Stimulated activated CD4-positive, alpha-beta T cell treated with anti-CD3 and anti-CD28 coated beads, Interleukin-12 subunit alpha, Interleukin-12 subunit beta, amount 100 ng/mL, for 4 hours (primary cell): ENCODE data around the gene UBL4A.

Source experiments
- DNase-seq: peaks from one replicate; pipeline ENCODE4 v3.0.0-alpha.2; 2020

UBL4A gene

DNA sequence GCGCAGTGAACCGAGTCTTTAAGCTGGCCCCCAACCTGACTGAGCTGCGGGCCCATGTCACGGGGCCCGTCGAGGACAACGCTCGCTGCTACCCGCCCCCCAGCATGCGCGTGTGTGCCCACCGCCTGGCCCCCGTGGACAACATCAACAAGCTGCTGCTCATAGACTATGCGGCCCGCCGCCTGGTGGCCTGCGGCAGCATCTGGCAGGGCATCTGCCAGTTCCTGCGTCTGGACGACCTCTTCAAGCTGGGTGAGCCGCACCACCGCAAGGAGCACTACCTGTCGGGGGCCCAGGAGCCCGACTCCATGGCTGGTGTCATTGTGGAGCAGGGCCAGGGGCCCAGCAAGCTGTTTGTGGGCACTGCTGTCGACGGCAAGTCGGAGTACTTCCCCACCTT is 26.1 kb downstream of the UBL4A start:
- no peak for DNase-seq

DNA sequence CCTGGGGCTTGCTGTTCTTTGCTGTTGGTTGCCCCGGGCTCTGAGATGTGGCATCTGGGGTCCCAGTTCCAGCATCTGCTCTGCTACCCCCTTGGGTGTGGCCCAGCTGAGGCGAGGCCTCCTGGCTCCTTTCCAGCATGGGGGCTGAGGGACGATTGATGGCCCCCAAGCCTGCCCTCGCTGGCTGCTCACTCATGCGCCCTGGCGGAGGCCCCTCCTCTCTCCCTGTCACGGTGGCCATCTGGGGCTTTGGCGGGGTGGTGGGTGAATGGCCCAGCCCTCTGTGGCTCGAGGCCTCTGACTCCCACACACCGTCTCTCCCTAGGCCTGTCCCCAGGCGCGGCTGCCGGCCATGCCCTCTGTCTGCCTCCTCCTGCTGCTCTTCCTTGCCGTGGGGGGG is 26.6 kb downstream of the UBL4A start:
- no peak for DNase-seq

DNA sequence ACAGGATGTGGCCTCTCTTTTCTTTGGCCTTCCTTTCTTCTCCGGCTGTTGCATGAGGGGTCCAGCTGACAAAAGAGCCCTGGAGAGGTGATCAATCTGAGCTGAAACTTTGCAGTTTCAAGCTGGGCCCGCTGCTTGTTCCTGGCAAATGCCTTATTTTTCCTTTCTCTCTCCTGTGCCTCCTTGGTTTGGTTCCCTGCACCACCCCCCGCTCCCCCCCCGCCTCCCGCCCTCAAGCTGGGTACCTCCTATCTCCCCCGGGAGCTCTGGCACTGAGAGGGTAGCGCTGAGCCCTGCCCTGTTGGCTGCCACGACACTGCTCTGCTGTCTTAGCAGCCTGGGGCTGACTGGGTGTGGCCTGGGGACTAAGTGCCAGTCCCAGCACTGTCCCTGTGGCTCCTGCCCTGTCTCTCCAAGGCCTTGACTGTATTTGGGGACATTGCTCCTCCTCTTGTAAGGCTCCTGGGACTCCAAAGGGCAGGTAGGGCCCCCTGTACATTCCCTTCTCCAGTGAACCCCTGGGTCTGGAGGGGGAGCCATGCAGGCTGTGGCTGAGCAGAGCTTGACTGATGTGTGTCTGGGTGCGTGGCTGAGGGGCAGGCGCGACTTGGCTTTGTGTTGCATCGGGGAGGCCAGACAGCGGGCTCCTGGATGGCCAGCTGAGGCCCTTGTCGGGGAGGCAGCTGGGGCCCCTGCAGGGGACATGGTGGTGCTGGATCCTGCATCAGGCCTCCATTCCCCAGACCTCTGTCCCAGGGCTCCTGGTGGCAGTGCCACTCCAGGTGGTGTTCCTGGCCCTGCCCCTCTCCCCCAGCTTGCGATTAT is 27.2 kb downstream of the UBL4A start:
- DNase-seq = no peak

GRCh38 chrX:154458116-154458953 is 28.1 kb downstream of the UBL4A start, which contains the start of gene PLXNA3:
PLXNA3 (plus strand) TSS chrX:154458281; CDS start chrX:154460184, 1,903 bp downstream.
- peak; percentile 62 for DNase-seq

DNA sequence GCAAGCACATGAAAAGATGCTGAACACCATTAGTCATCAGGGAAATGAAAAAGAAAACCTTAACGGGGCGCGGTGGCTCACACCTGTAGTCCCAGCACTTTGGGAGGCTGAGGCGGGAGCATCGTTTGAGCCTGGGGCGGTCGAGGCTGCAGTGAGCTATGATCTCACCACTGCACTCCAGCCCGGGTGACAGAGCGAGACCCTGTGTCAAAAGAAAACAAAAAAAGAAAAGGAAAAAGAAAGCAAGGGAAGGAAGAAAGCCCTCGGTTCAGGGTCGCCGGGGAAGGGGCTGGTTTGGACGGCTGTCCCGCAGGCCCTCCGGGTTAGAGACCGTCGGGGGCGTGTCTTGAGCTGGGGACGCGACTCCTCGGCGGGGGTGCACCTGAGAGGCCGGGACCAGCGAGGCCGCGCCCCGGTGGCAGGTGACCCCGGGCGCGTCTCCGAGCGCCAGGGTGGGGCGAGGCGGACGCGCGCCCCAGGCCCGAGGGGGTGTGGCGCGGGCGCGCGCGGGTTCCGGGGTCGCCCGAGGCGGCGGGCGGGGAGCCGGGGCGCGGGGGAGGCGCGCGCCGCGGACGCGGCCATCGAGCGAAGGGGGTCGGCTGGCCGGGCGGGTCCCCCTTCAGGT is 28.8 kb downstream of the UBL4A start:
- DNase-seq = peak; percentile 41

GRCh38 chrX:154452823-154453222 is 33.6 kb downstream of the UBL4A start:
- DNase-seq = no peak

GRCh38 chrX:154450312-154450711 is 36.1 kb downstream of the UBL4A start:
- DNase-seq = no peak

DNA sequence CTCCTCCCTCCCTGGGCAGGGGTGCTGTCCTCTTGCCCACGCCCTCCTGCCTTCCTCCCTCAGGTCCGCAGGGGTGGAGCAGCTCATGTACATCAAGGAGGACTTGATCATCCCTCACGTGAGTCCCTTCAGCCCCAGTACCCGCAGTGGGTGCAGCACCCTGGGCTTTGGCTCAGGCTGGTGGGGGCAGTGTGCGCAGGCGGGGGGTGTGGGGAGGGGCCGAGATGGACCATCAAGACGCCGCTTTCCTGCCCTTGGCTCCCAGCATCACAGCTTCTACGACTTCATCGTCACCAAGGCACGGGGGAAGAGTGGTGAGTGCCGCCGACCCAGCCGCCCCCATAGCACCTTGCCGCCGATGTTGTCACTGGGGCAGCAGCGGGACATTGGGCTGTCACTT is 36.8 kb downstream of the UBL4A start:
- no peak for DNase-seq

GRCh38 chrX:154448484-154448883 is 37.9 kb downstream of the UBL4A start:
- DNase-seq = no peak

DNA sequence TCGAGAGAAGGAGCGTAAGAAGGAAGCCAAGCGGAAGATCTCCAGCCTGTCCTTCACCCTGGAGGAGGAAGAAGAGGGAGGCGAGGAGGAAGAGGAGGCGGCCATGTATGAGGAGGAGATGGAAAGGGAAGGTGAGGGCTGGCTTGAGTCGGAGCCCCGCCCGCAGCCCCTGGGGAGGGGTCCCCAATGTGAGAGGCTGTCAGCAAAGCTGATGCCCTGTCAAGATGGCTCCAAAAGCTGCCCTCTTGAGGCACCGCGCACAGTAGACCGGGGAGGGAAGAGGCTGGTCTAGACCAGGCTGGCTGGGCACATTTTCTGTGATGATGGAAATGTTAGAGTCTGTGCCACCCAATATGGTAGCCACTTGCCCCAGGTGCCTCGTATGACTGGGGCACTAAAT is 40.0 kb downstream of the UBL4A start:
- no peak for DNase-seq

DNA sequence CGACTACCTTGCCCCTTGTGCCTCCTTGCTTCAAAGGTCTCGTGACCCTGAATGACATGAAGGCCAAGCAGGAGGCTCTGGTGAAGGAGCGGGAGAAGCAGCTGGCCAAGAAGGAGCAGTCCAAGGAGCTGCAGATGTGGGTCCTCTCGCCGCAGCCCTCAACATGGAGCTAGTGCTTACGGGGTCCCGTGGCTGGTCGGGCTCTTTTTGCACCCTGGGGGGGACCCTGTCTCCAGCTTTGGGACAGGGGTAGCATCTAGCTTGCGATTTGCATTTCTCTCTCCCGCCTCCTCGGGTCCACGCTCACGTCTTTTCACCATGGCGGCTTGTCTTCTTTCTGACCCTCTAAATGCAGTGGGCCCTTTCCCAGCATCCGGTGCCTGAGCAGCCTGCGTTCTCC is 40.6 kb downstream of the UBL4A start:
- DNase-seq = no peak

GRCh38 chrX:154444755-154445246 is 41.6 kb downstream of the UBL4A start:
- DNase-seq = no peak

DNA sequence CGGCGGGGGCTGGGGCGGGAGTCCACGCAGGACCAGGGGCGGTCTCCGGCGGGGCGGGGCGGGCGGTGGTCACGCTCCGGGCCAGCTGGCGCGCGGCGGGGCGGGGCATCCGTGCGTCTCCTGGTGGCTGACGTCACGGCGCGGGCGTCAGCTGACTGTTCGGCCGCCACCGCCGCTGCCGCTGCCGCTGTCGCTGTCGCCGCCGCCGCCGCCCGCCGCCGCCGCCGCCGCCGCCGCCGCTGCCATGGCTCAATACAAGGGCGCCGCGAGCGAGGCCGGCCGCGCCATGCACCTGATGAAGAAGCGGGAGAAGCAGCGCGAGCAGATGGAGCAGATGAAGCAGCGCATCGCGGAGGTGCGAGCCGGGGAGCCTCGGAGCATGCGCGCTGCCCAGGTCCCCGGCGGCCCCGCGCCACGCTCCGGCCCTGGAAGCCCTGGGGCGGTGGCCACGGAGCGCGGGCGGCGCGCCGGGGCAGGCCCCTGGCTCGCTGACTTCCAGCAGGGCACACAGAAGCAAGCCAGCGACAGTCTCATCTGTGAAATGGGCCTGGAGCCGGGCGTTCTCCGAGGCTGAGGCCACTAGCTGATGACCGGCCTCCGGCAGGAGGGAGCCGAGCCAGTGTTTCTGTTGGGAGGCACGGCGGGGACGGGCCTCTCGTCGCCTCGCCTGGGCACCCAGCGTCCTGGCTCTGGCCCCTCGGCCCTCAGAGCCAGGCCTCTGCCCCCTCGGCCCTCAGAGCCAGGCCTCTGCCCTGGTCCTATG is 42.2 kb downstream of the UBL4A start, which contains the start of gene FAM50A:
Gene FAM50A (plus strand): TSS at position 150 of the 763 bp plus-strand sequence. CDS start 95 bp downstream, at position 245.
- peak; percentile 70 for DNase-seq

GRCh38 chrX:154443479-154443910 is 42.9 kb downstream of the UBL4A start:
- DNase-seq = no peak

GRCh38 chrX:154441984-154442707 is 44.3 kb downstream of the UBL4A start:
- no peak for DNase-seq

DNA sequence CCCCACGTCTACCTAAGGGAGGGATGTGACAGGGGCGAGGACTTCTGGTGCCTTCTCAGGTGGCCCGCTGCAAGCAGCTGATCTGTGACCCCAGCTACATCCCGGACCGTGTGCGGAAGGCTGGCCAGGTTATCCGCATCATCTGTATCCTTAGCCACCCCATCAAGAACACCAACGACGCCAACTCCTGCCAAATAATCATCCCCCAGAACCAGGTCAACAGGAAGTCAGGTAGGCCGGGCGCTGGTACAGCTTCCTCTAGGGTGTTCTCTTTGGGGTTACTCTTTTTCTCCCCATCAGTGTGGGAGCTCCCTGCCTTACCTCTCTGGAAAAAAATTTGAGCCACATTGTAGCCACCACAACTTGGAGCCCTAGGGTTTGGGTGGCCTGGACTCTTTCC is 44.9 kb downstream of the UBL4A start:
- DNase-seq = no peak

DNA sequence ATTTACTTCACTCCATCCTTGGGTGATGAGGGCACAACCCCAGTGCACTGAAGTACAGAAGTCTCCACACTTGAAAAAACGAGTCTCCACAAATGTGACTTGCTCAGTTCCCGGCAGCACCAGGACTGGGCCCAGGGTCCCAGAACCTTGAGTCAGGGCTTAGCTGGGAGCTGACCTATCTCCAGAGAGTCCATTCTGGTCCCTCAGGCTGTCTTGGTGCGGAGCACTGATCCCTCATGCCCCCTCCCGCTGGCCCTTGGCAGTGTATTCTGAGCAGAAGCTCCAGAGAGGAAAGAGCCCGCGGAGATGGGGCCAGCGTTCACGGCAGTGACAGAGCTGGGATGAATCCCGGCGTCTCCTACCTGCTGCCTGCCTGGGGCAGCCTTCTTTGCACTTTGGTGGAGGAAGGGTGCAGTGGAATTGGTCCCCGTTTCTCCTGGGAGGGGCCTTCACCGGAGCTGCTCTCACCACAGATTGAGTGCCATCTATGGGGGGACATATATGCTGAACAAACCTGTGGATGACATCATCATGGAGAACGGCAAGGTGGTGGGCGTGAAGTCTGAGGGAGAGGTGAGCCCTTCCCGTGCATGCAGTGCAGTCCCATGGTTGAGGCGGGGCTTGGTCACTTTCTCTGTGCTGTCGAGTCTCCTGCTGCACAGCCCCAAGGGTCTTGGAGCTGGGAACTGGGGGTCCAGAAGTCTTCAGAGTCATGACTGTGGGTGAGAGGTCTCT is 45.6 kb downstream of the UBL4A start:
- no peak for DNase-seq

DNA sequence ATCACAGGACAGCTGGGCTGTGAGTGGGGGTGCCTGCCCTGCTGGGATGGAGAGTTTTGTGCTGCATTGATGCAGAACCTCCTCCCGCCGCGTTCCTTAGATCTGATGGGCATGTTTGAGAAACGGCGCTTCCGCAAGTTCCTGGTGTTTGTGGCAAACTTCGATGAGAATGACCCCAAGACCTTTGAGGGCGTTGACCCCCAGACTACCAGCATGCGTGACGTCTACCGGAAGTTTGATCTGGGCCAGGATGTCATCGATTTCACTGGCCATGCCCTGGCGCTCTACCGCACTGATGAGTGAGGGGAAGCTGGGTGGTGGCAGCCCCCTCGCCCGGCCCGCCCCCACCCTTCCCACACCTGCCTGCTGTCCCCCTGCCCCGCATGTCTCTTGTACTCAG is 46.6 kb downstream of the UBL4A start:
- DNase-seq = no peak

GRCh38 chrX:154437971-154438893 is 48.2 kb downstream of the UBL4A start:
- DNase-seq = no peak
